Measurements from ENCODE around the gene UTP3. TPM values are rescaled to one million over a fixed set of nuclear protein-coding genes. Genes with fewer than 3 reads are reported as not detected.

UTP3 gene
- total RNA-seq, 1 experiment from 2014 or later, result 16.4 TPM

DNA sequence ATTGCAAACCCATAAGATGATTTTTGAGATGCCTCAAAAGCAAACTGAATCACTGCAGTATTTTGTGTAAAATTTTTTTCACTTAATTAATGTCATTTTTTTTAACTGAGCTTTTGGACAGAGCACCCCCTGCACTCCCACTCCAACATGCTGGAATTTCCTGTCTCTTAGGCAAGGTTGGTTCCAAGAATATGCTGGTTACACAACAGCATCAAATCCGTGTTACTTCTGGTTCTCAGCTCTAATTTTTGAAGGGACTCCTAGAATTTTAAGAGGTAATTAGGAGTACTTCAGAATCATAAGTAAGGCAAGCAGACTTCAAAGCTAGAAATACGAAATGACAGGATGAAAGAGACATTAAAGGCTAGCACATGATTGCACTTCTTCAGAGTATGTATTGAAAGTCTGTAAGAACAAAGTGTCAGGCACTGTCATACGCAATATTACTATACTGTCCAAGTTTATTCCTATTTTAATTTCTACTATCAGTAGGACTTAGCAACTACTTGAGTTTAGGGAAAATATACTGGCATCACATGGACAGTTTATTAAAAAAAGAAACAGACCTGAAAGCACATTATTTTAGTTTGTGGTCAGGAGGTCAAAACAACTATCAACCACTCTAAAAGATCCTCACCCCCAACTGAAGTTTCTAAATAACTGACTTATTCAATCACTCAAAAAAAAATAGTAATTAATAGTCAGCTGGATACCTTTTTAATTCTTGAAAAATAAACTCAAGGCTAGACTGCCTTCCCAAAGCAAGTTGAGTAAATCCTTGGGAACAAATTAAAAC, 20.4 kb upstream of the UTP3 start:
- POLR2A ChIA-PET (ENCODE audit: unreplicated experiment), result no interaction called here
- no peak overlapping the region for H3K4me3 ChIP-seq
- no peaks in the 10 kb centered on the region for H3K36me3 ChIP-seq (ENCODE audit: low read depth)
- H3K4me2 ChIP-seq, result no peak overlapping the region
- no peaks in the 10 kb centered on the region for H3K9me2 ChIP-seq (ENCODE audit: insufficient read depth)
- no peak overlapping the region for H2AFZ ChIP-seq
- no peaks in the 10 kb centered on the region for H3K9me3 ChIP-seq (ENCODE audit: insufficient read depth, low read depth)
- no peaks in the 10 kb centered on the region for H4K20me1 ChIP-seq (ENCODE audit: insufficient read depth)
- H3K4me1 ChIP-seq (replicated peaks; ENCODE audit: insufficient read depth), result no peaks in the 10 kb centered on the region
- DNase-seq, result no peak
- H3F3A ChIP-seq (ENCODE audit: insufficient read depth, low read depth), result no peaks in the 10 kb centered on the region
- BruUV-seq (replicated peaks), result no TSS peak
- H3K79me2 ChIP-seq (ENCODE audit: low read depth), result no peaks in the 10 kb centered on the region
- H3K27me3 ChIP-seq (ENCODE audit: insufficient read depth, low read depth), result no peaks in the 10 kb centered on the region
- H3K27ac ChIP-seq, result no peak overlapping the region
- intact Hi-C loops (cut with micrococcal nuclease; ENCODE audit: unreplicated experiment), result no loop called here
- no peak for TF ChIP-seq EZH2 (IDR thresholded peaks at IDR 0.05; ENCODE audit: low read depth)
- TF ChIP-seq, protein P1, sequence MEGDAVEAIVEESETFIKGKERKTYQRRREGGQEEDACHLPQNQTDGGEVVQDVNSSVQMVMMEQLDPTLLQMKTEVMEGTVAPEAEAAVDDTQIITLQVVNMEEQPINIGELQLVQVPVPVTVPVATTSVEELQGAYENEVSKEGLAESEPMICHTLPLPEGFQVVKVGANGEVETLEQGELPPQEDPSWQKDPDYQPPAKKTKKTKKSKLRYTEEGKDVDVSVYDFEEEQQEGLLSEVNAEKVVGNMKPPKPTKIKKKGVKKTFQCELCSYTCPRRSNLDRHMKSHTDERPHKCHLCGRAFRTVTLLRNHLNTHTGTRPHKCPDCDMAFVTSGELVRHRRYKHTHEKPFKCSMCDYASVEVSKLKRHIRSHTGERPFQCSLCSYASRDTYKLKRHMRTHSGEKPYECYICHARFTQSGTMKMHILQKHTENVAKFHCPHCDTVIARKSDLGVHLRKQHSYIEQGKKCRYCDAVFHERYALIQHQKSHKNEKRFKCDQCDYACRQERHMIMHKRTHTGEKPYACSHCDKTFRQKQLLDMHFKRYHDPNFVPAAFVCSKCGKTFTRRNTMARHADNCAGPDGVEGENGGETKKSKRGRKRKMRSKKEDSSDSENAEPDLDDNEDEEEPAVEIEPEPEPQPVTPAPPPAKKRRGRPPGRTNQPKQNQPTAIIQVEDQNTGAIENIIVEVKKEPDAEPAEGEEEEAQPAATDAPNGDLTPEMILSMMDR (conservative IDR thresholded peaks at IDR 0.05), result no peak
- CTCF ChIA-PET, result interaction anchor here (0.6 kb wide), 1 partner anchor 543 kb away, joined by 3 read pairs; no protein-coding TSS in a partner anchor

DNA sequence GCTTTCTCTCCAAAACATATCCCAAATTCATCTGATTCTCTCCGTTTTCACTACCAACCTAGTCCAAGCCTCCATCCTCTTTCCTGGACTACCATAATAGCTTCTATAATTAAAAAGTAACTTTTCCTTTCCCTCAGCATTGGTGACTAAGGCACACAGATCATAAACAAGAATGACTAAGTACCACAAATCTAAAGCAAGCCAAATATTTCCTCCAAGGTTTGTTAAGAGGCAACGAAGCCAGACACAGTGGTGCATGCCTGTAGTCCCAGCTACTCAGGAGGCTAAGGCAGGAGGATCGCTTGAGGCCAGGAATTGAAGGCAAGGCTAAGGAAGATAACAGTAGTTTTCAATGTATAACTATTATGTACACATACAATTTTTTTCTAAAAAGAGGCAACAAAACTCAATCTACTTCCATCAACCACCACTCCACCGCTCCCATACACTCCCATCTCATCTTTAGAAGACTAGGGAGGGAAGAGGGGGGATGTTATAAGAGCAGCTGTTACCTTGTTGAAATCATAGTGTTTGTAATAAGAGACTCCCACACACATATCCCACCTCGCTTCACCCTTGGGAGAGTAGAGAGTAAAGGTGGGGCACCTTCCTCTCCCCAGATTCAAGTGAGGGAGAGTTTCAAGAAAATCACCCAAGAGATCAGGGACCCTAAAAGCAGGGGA, 17.9 kb upstream of the UTP3 start:
- H3K4me3 ChIP-seq, result no peak overlapping the region
- H2AFZ ChIP-seq, result no peak overlapping the region
- no peak overlapping the region for H3K4me2 ChIP-seq
- TF ChIP-seq, protein P1 (conservative IDR thresholded peaks at IDR 0.05), result no peak
- TF ChIP-seq EZH2 (IDR thresholded peaks at IDR 0.05; ENCODE audit: low read depth), result no peak
- ChIA-PET CTCF (no interaction called here), POLR2A (ENCODE audit: unreplicated experiment) (no interaction called here)
- DNase-seq, result no peak
- H3K36me3 ChIP-seq (ENCODE audit: low read depth), result no peaks in the 10 kb centered on the region
- no peaks in the 10 kb centered on the region for H3K79me2 ChIP-seq (ENCODE audit: low read depth)
- H3K9me2 ChIP-seq (ENCODE audit: insufficient read depth), result no peaks in the 10 kb centered on the region
- BruUV-seq (replicated peaks), result no TSS peak
- intact Hi-C loops (cut with micrococcal nuclease; ENCODE audit: unreplicated experiment), result no loop called here
- H3K27ac ChIP-seq, result no peak overlapping the region
- H3F3A ChIP-seq (ENCODE audit: insufficient read depth, low read depth), result no peaks in the 10 kb centered on the region
- no peaks in the 10 kb centered on the region for H3K9me3 ChIP-seq (ENCODE audit: insufficient read depth, low read depth)
- no peaks in the 10 kb centered on the region for H3K27me3 ChIP-seq (ENCODE audit: insufficient read depth, low read depth)
- no peaks in the 10 kb centered on the region for H3K4me1 ChIP-seq (replicated peaks; ENCODE audit: insufficient read depth)
- H4K20me1 ChIP-seq (ENCODE audit: insufficient read depth), result no peaks in the 10 kb centered on the region

DNA sequence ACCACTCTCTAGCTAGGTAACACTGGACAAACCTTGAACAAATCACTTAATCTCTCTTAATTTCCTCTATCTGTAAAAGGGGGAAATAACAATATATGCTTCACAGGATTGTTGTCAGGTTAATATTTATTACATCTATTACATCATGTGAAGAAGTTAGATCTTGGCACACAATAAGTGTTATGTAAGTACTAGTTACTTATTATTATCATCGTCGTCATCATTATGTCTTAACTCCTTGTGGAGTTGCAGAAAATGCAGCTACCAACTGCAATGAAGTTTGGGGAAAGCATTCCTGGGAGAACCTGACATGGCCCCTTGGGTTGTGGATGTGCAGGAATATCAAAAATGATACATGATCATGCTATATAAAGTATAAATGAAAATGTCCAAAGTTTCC, 17.2 kb upstream of the UTP3 start:
- DNase-seq, result no peak
- ChIA-PET CTCF (no interaction called here), POLR2A (ENCODE audit: unreplicated experiment) (interaction anchor here (0.6 kb wide), 1 partner anchor 64 kb away, joined by 5 read pairs; no protein-coding TSS in a partner anchor)

More for the DNA sequence above, 17.2 kb upstream of the UTP3 start:
- H3K9me2 ChIP-seq (ENCODE audit: insufficient read depth), result no peaks in the 10 kb centered on the region
- H3K27ac ChIP-seq, result no peak overlapping the region
- H3K36me3 ChIP-seq (ENCODE audit: low read depth), result no peaks in the 10 kb centered on the region
- H3K27me3 ChIP-seq (ENCODE audit: insufficient read depth, low read depth), result no peaks in the 10 kb centered on the region
- no peak overlapping the region for H3K4me2 ChIP-seq
- no peaks in the 10 kb centered on the region for H3K4me1 ChIP-seq (replicated peaks; ENCODE audit: insufficient read depth)
- no TSS peak for BruUV-seq (replicated peaks)
- H3K4me3 ChIP-seq, result no peak overlapping the region
- TF ChIP-seq, protein P1 (conservative IDR thresholded peaks at IDR 0.05), result no peak
- no peak for TF ChIP-seq EZH2 (IDR thresholded peaks at IDR 0.05; ENCODE audit: low read depth)
- no peak overlapping the region for H2AFZ ChIP-seq
- H4K20me1 ChIP-seq (ENCODE audit: insufficient read depth), result no peaks in the 10 kb centered on the region
- intact Hi-C loops (cut with micrococcal nuclease; ENCODE audit: unreplicated experiment), result no loop called here
- H3K79me2 ChIP-seq (ENCODE audit: low read depth), result no peaks in the 10 kb centered on the region
- no peaks in the 10 kb centered on the region for H3K9me3 ChIP-seq (ENCODE audit: insufficient read depth, low read depth)
- H3F3A ChIP-seq (ENCODE audit: insufficient read depth, low read depth), result no peaks in the 10 kb centered on the region
